ENCODE results near the gene GRAMD1A. TPM values are rescaled to one million over a fixed set of nuclear protein-coding genes. Genes with fewer than 3 reads are reported as not detected.
"Not testable (repeated sequence)": the region's sequence is repeated elsewhere in the genome, so short reads cannot be mapped to it uniquely, and the experiment has no call there.

GRAMD1A gene
- total RNA-seq, 3 donors from 2014 or later (not counting 1 experiment from before 2014, with no cell fraction given), result 57.6 to 80.3 (median 66.6) TPM

- DNase-seq, result peak; percentile 40 to 61
- Histone ChIP-seq H3K36me3 (ENCODE audit: control insufficient read depth, insufficient read depth, low read length) (peaks cover 31% of the 10 kb centered on the region), H3K4me3 (ENCODE audit: low read length) (no peak overlapping the region), H3K9me3 (ENCODE audit: control insufficient read depth, insufficient read depth, low read length) (no peaks in the 10 kb centered on the region), H3K4me1 (ENCODE audit: control insufficient read depth, insufficient read depth, low read length) (peaks cover 67% of the 10 kb centered on the region), H3K27ac (ENCODE audit: low read length) (peak overlapping the region; percentile 67), H3K27me3 (ENCODE audit: control insufficient read depth, insufficient read depth, low read length) (no peaks in the 10 kb centered on the region)
- 74% methylated on average over 18 of the region's 18 CpGs for WGBS (ENCODE audit: insufficient coverage)
- Mint-ChIP-seq H3K27ac (peak overlapping the region; percentile 86 to 98), H3K9me3 (no peaks in the 10 kb centered on the region), H3K4me1 (peaks cover 46 to 58% of the 10 kb centered on the region in 2 donors), H3K4me3 (peak overlapping the region; percentile 74), H3K36me3 (no peaks in the 10 kb centered on the region), H3K27me3 (ENCODE audit: low read depth in 2 of 2) (no peaks in the 10 kb centered on the region)
- ATAC-seq, result peak; percentile 53 to 69 (median 68)
- no peak for TF ChIP-seq CTCF (IDR thresholded peaks at IDR 0.05)
- intact Hi-C loops (cut with micrococcal nuclease), result loop anchor here (1.0 to 5.0 kb wide), 2 partner anchors 9 to 200 kb away; no protein-coding TSS in a partner anchor
Measured at GRCh38 chr19:35011737-35012682, 11.9 kb downstream of the GRAMD1A start.

- intact Hi-C loops (cut with micrococcal nuclease), result loop anchor here (1.0 to 5.0 kb wide), 2 partner anchors 40 to 199 kb away; no protein-coding TSS in a partner anchor
- WGBS (ENCODE audit: insufficient coverage), result 60% methylated on average over 32 of the region's 32 CpGs
- no peaks in the 10 kb centered on the region for H3K27me3 Mint-ChIP-seq (ENCODE audit: low read depth in 2 of 2)
- no peak overlapping the region for H3K4me3 ChIP-seq (ENCODE audit: low read length)
- peaks cover 75% of the 10 kb centered on the region for H3K4me1 ChIP-seq (ENCODE audit: control insufficient read depth, insufficient read depth, low read length)
- peak overlapping the region; percentile 77 for H3K4me3 Mint-ChIP-seq
- peak; percentile 98 for TF ChIP-seq CTCF (IDR thresholded peaks at IDR 0.05)
- no peaks in the 10 kb centered on the region for H3K27me3 ChIP-seq (ENCODE audit: control insufficient read depth, insufficient read depth, low read length)
- DNase-seq (peak; percentile 82 to 92), ATAC-seq (peak; percentile 75 to 81 (median 78))
- H3K36me3 Mint-ChIP-seq, result no peaks in the 10 kb centered on the region
- peak overlapping the region; percentile 86 to 98 for H3K27ac Mint-ChIP-seq
- H3K9me3 ChIP-seq (ENCODE audit: control insufficient read depth, insufficient read depth, low read length), result no peaks in the 10 kb centered on the region
- peak overlapping the region; percentile 67 for H3K27ac ChIP-seq (ENCODE audit: low read length)
- H3K9me3 Mint-ChIP-seq, result no peaks in the 10 kb centered on the region
- H3K36me3 ChIP-seq (ENCODE audit: control insufficient read depth, insufficient read depth, low read length), result peaks cover 38% of the 10 kb centered on the region
- H3K4me1 Mint-ChIP-seq, result peaks cover 52 to 65% of the 10 kb centered on the region in 2 donors
Measured at GRCh38 chr19:35013041-35013819, 13.1 kb downstream of the GRAMD1A start.

- H3K27ac Mint-ChIP-seq, result peak overlapping the region; percentile 86 to 98
- DNase-seq, result peak; percentile 69 to 93
- intact Hi-C loops (cut with micrococcal nuclease), result loop anchor here (1.0 to 5.0 kb wide), 2 partner anchors 41 to 198 kb away; no protein-coding TSS in a partner anchor
- no peak for TF ChIP-seq CTCF (IDR thresholded peaks at IDR 0.05)
- peak overlapping the region; percentile 41 for H3K27ac ChIP-seq (ENCODE audit: low read length)
- ATAC-seq, result peak; percentile 35 to 66 (median 59)
- H3K9me3 Mint-ChIP-seq, result no peaks in the 10 kb centered on the region
- peaks cover 43% of the 10 kb centered on the region for H3K36me3 ChIP-seq (ENCODE audit: control insufficient read depth, insufficient read depth, low read length)
- H3K36me3 Mint-ChIP-seq, result no peaks in the 10 kb centered on the region
- H3K27me3 Mint-ChIP-seq (ENCODE audit: low read depth in 2 of 2), result no peaks in the 10 kb centered on the region
- no peaks in the 10 kb centered on the region for H3K9me3 ChIP-seq (ENCODE audit: control insufficient read depth, insufficient read depth, low read length)
- H3K4me1 ChIP-seq (ENCODE audit: control insufficient read depth, insufficient read depth, low read length), result peaks cover 75% of the 10 kb centered on the region
- WGBS (ENCODE audit: insufficient coverage), result 54% methylated on average over 23 of the region's 23 CpGs
- H3K4me1 Mint-ChIP-seq, result peaks cover 52 to 70% of the 10 kb centered on the region in 2 donors
- no peak overlapping the region for H3K4me3 ChIP-seq (ENCODE audit: low read length)
- peak overlapping the region; percentile 77 for H3K4me3 Mint-ChIP-seq
- H3K27me3 ChIP-seq (ENCODE audit: control insufficient read depth, insufficient read depth, low read length), result no peaks in the 10 kb centered on the region
Measured at GRCh38 chr19:35013820-35014754, 14.0 kb downstream of the GRAMD1A start.

GRCh38 chr19:35014774-35015173, 14.7 kb downstream of the GRAMD1A start:
- peak overlapping the region; percentile 26 for H3K27ac ChIP-seq (ENCODE audit: low read length)
- H3K4me1 ChIP-seq (ENCODE audit: control insufficient read depth, insufficient read depth, low read length), result peaks cover 72% of the 10 kb centered on the region
- peak overlapping the region; percentile 77 for H3K4me3 Mint-ChIP-seq
- not testable (repeated sequence) for H3K27me3 Mint-ChIP-seq (ENCODE audit: low read depth in 2 of 2); H3K4me3 ChIP-seq (ENCODE audit: low read length); H3K9me3 ChIP-seq (ENCODE audit: control insufficient read depth, insufficient read depth, low read length); H3K27me3 ChIP-seq (ENCODE audit: control insufficient read depth, insufficient read depth, low read length); H3K36me3 Mint-ChIP-seq; DNase-seq; ATAC-seq; H3K9me3 Mint-ChIP-seq
- intact Hi-C loops (cut with micrococcal nuclease), result loop anchor here (5.0 kb wide), 1 partner anchor 198 kb away; no protein-coding TSS in a partner anchor
- peaks cover 44% of the 10 kb centered on the region for H3K36me3 ChIP-seq (ENCODE audit: control insufficient read depth, insufficient read depth, low read length)
- peaks cover 52 to 70% of the 10 kb centered on the region in 2 donors for H3K4me1 Mint-ChIP-seq
- H3K27ac Mint-ChIP-seq, result peak overlapping the region; percentile 86 to 98
- 87% methylated on average over 4 of the region's 4 CpGs for WGBS (ENCODE audit: insufficient coverage)
